Measurements from ENCODE around the gene NAMPT. TPM values are rescaled to one million over a fixed set of nuclear protein-coding genes. Genes with fewer than 3 reads are reported as not detected.
"Not testable (repeated sequence)": the region's sequence is repeated elsewhere in the genome, so short reads cannot be mapped to it uniquely, and the experiment has no call there.

The NAMPT gene
- polyA plus RNA-seq (ENCODE audit: insufficient read length in 12 of 12): 10 to 100 TPM in 11 of 12 donors, not detected in 1; 19.5 to 64.2 (median 25.8) TPM
- long read RNA-seq, donor 1, full-length matches to known transcripts: 25 of 25 reads
- long read RNA-seq, donor 1, partial matches to known transcripts: 0 of 25 reads
- long read RNA-seq, donor 1, other reads (novel, unspliced or antisense): 0 of 25 reads
- long read RNA-seq, donor 2, full-length matches to known transcripts: 4 of 4 reads
- long read RNA-seq, donor 2, partial matches to known transcripts: 0 of 4 reads
- long read RNA-seq, donor 2, other reads (novel, unspliced or antisense): 0 of 4 reads
- long read RNA-seq, donor 3, full-length matches to known transcripts: 4 of 4 reads
- long read RNA-seq, donor 3, partial matches to known transcripts: 0 of 4 reads
- long read RNA-seq, donor 3, other reads (novel, unspliced or antisense): 0 of 4 reads
- long read RNA-seq, donor 4: 0 reads
- long read RNA-seq, donor 5, full-length matches to known transcripts: 3 of 3 reads
- long read RNA-seq, donor 5, partial matches to known transcripts: 0 of 3 reads
- long read RNA-seq, donor 5, other reads (novel, unspliced or antisense): 0 of 3 reads
- long read RNA-seq, donor 6, full-length matches to known transcripts: 3 of 3 reads
- long read RNA-seq, donor 6, partial matches to known transcripts: 0 of 3 reads
- long read RNA-seq, donor 6, other reads (novel, unspliced or antisense): 0 of 3 reads
- long read RNA-seq, donor 7: 0 reads
- long read RNA-seq, donor 8, full-length matches to known transcripts: 1 of 1 reads
- long read RNA-seq, donor 8, partial matches to known transcripts: 0 of 1 reads
- long read RNA-seq, donor 8, other reads (novel, unspliced or antisense): 0 of 1 reads
- long read RNA-seq, donor 9: 0 reads
- long read RNA-seq, donor 10, full-length matches to known transcripts: 2 of 2 reads
- long read RNA-seq, donor 10, partial matches to known transcripts: 0 of 2 reads
- long read RNA-seq, donor 10, other reads (novel, unspliced or antisense): 0 of 2 reads
- long read RNA-seq, donor 11, full-length matches to known transcripts: 6 of 6 reads
- long read RNA-seq, donor 11, partial matches to known transcripts: 0 of 6 reads
- long read RNA-seq, donor 11, other reads (novel, unspliced or antisense): 0 of 6 reads

GRCh38 chr7:106284714-106285050 is at the start of gene NAMPT:
TSS of gene NAMPT (minus strand) at chr7:106284983. CDS start at chr7:106284884, 99 bp downstream.
- DNase-seq: no peak

- DNase-seq: no peak
Measured at GRCh38 chr7:106332201-106332600, 47.4 kb upstream of the NAMPT start.

- no peak for DNase-seq
Measured at GRCh38 chr7:106331441-106332175, 46.8 kb upstream of the NAMPT start.

- no peak for DNase-seq
Measured at GRCh38 chr7:106329971-106330733, 45.4 kb upstream of the NAMPT start.

GRCh38 chr7:106329408-106329807 is 44.6 kb upstream of the NAMPT start:
- DNase-seq: no peak

GRCh38 chr7:106327538-106328481 is 43.0 kb upstream of the NAMPT start:
- no peak for DNase-seq

GRCh38 chr7:106326594-106327537 is 42.1 kb upstream of the NAMPT start:
- no peak for DNase-seq

GRCh38 chr7:106324509-106324908 is 39.7 kb upstream of the NAMPT start:
- DNase-seq: not testable (repeated sequence)

GRCh38 chr7:106320254-106320770 is 35.5 kb upstream of the NAMPT start:
- DNase-seq: not testable (repeated sequence)

- no peak for DNase-seq
Measured at GRCh38 chr7:106318482-106318881, 33.7 kb upstream of the NAMPT start.

GRCh38 chr7:106317971-106318370 is 33.2 kb upstream of the NAMPT start:
- no peak for DNase-seq

GRCh38 chr7:106316947-106317346 is 32.2 kb upstream of the NAMPT start:
- no peak for DNase-seq

- no peak for DNase-seq
Measured at GRCh38 chr7:106314875-106315274, 30.1 kb upstream of the NAMPT start.

GRCh38 chr7:106313966-106314365 is 29.2 kb upstream of the NAMPT start:
- DNase-seq: no peak

- DNase-seq: no peak
Measured at GRCh38 chr7:106313456-106313901, 28.7 kb upstream of the NAMPT start.

- no peak for DNase-seq
Measured at GRCh38 chr7:106312906-106313305, 28.1 kb upstream of the NAMPT start.

- DNase-seq: no peak
Measured at GRCh38 chr7:106312099-106312871, 27.5 kb upstream of the NAMPT start.
